Dendritic cell treated with granulocyte-macrophage colony-stimulating factor and Interleukin-4, amounts not matched to agents 40 ng/mL and 50 ng/mL, for 4 days (primary cell): Measurements from ENCODE around the gene NKAIN1.

Experiments used
- H3K27ac Mint-ChIP-seq: one replicate; pipeline ENCODE4 v1.8.0; 2022; ENCODE audit warnings: mild to moderate bottlenecking, mixed read lengths
- H3K27me3 Mint-ChIP-seq: one replicate; pipeline ENCODE4 v1.8.0; 2022; ENCODE audit warnings: mild to moderate bottlenecking, mixed read lengths
- H3K36me3 Mint-ChIP-seq: one replicate; pipeline ENCODE4 v1.8.0; 2022; ENCODE audit warnings: low read depth, mixed read lengths
- H3K4me1 Mint-ChIP-seq: one replicate; pipeline ENCODE4 v1.8.0; 2022; ENCODE audit warnings: low read depth, mixed read lengths
- H3K4me3 Mint-ChIP-seq: one replicate; pipeline ENCODE4 v1.8.0; 2022; ENCODE audit warnings: mild to moderate bottlenecking, moderate library complexity, mixed read lengths
- H3K9me3 Mint-ChIP-seq: one replicate; pipeline ENCODE4 v1.8.0; 2022; ENCODE audit warnings: mixed read lengths
- intact Hi-C: fragments of 100-400 bp; cut with micrococcal nuclease; formaldehyde crosslinking; loops from one replicate; pipeline ENCODE4 v1.15.0; 2022

NKAIN1 gene

DNA sequence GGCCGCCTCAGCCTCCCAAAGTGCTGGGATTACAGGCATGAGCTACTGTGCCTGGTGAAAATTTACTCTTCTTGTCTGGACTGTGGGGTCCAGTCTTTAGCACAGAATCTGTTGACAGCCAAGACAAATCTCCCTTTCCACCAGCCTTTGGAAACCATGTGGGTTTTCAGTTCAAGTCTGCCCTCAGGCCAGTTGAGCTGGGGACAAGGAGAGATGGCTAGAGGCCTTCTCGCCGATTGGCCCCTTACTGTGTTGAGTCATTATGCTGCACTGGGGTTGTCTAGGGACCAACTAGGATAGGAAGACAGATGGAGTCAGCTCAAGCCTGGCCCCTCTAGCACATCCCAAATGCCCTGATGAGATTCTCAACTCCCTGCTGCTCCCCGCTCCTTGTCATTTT is 8.6 kb upstream of the NKAIN1 start:
- H3K27ac Mint-ChIP-seq: no peak overlapping the region
- no peak overlapping the region for H3K4me3 Mint-ChIP-seq
- H3K9me3 Mint-ChIP-seq: no peaks in the 10 kb centered on the region
- H3K36me3 Mint-ChIP-seq: no peaks in the 10 kb centered on the region
- peaks cover 13% of the 10 kb centered on the region for H3K4me1 Mint-ChIP-seq
- intact Hi-C loops: no loop called here
- peaks cover 3% of the 10 kb centered on the region for H3K27me3 Mint-ChIP-seq

DNA sequence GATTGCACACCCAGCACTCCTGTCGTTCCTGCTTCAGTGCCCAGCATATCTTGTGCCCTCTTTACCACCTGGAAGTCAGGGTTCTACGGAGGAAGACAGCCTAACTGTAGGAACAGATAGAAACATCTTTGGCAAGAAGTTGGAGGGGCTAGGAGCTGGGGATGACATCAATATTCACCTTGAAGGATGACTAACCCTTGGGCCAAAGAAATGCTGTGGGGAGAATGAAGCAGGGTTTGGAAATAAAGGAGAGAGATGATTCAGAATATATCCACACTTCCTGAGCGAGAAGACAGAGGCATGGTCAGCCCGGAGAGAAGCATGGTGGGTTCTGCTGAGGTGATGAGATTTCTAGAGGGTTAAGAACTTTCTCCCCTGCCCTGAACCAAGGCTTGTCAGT is 4.6 kb upstream of the NKAIN1 start:
- H3K4me1 Mint-ChIP-seq: peaks cover 19% of the 10 kb centered on the region
- H3K27ac Mint-ChIP-seq: no peak overlapping the region
- H3K36me3 Mint-ChIP-seq: no peaks in the 10 kb centered on the region
- intact Hi-C loops: no loop called here
- H3K9me3 Mint-ChIP-seq: no peaks in the 10 kb centered on the region
- H3K4me3 Mint-ChIP-seq: no peak overlapping the region
- peaks cover 30% of the 10 kb centered on the region for H3K27me3 Mint-ChIP-seq

DNA sequence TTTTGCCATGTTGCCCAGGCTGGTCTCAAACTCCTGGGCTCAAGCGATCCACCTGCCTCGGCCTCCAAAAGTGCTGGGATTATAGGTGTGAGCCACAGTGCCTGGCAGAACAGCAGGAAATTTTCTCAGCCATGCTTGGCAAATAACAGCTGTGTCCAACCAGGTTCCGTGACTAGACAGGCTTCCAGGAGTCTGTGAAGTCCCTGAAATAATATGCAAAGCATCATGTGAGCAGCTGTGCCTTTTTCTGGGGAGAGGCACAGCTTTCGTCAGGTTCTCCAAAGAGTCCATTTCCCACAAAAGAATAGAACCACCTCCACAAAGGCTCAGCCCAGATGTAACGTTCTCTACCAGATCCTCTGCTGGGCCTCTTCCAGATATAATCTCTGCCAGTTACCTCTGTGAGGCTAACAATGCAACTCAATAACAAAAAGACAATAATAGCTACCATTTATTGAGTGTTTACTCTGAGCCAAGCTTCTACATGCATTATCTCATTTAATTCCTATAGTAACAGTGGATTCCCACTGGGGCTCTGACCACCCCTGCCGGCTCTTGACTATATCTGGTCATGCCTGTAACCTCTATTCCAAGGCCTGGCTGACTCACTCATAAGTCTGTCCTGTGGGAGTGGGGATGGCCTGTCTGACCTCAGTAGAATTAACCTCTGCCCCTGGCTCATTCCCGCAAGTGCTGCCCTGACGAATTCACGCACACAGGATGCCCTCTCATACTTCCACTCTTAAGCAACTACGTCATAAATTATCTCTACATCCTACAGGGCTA is 4.0 kb upstream of the NKAIN1 start:
- H3K9me3 Mint-ChIP-seq: no peaks in the 10 kb centered on the region
- H3K27ac Mint-ChIP-seq: no peak overlapping the region
- peaks cover 26% of the 10 kb centered on the region for H3K4me1 Mint-ChIP-seq
- no peaks in the 10 kb centered on the region for H3K36me3 Mint-ChIP-seq
- no peak overlapping the region for H3K4me3 Mint-ChIP-seq
- H3K27me3 Mint-ChIP-seq: peaks cover 36% of the 10 kb centered on the region
- intact Hi-C loops: no loop called here

DNA sequence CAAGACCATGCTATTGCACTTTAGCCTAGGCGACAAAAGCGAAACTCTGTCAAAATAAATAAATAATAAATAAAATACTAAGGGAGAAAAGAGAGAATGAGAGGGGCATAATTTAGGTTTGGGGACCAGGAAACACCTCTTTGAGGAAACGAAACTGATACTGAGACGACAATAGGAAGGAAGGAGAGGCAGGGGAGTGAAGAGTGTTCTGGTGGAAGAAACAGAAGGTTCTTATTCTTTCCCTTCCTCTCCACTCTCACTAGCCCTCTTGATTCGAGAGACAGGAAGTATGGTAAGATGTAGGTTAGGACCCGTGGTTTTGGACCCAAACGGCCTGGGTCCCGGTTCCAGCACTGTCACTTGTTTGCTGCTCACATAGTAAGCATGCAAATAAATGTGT is 1.6 kb upstream of the NKAIN1 start:
- Mint-ChIP-seq H3K4me3 (no peak overlapping the region), H3K27ac (no peak overlapping the region), H3K27me3 (peaks cover 59% of the 10 kb centered on the region), H3K4me1 (peaks cover 15% of the 10 kb centered on the region), H3K9me3 (no peaks in the 10 kb centered on the region), H3K36me3 (no peaks in the 10 kb centered on the region)
- intact Hi-C loops: no loop called here

DNA sequence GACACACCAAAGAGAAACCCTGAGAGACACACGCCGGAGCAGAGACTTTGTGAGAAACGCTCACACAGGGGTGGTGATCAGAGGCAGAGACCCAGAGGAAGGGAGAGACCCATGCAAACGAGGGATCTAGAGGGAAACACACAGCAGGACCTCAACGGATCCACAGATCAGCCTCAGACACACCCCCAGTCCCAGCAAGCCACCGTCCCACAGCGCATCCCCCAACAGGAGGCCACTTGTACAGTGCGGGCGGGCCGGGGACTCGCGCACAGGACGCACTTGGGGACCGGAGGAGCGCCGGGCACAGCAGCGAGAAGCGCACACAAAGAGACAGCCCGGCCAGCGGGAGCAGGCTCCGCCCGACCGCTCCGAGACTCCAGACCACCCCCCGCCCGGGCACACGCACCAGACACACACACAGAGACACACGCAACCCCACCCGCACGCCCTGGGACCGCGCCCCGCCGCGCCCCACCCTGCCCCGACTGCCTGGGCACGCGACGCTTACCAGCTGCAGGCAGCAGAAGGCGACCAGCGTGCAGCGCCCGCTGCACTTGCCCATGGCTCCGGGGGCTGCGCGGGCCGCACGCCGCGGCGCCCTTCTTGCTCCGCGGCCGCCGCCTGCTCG is 587 bp downstream of the NKAIN1 start:
- Mint-ChIP-seq H3K27ac (no peak overlapping the region), H3K9me3 (no peaks in the 10 kb centered on the region), H3K4me1 (peaks cover 15% of the 10 kb centered on the region), H3K27me3 (peaks cover 75% of the 10 kb centered on the region), H3K36me3 (no peaks in the 10 kb centered on the region), H3K4me3 (peak overlapping the region; percentile 56)
- intact Hi-C loops: no loop called here

DNA sequence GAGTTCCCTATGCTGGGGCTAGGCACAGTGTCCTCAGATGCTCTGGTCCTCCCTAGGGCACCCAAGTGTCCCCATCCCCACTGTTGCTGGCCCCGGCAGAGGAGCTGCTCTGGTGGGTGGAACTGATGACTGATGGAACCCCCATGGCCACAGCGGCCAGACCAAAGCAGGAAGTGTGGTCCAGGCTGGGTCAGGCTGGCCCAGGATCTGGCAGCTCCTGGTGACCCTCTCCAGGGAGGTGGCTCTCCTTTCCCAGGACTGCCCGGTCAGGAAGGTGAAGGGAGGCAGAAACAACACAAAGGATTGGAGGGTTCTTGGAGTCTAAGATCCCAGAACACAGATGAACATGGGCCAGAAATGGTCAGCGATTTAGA is 1.1 kb downstream of the NKAIN1 start:
- H3K9me3 Mint-ChIP-seq: no peaks in the 10 kb centered on the region
- H3K27me3 Mint-ChIP-seq: peaks cover 76% of the 10 kb centered on the region
- no peak overlapping the region for H3K27ac Mint-ChIP-seq
- H3K36me3 Mint-ChIP-seq: no peaks in the 10 kb centered on the region
- intact Hi-C loops: no loop called here
- H3K4me3 Mint-ChIP-seq: peak overlapping the region; percentile 56
- peaks cover 15% of the 10 kb centered on the region for H3K4me1 Mint-ChIP-seq

GRCh38 chr1:31234870-31235269 is 4.8 kb downstream of the NKAIN1 start:
- H3K36me3 Mint-ChIP-seq: no peaks in the 10 kb centered on the region
- H3K9me3 Mint-ChIP-seq: no peaks in the 10 kb centered on the region
- intact Hi-C loops: no loop called here
- H3K27ac Mint-ChIP-seq: no peak overlapping the region
- peaks cover 9% of the 10 kb centered on the region for H3K4me1 Mint-ChIP-seq
- H3K4me3 Mint-ChIP-seq: no peak overlapping the region
- H3K27me3 Mint-ChIP-seq: peaks cover 56% of the 10 kb centered on the region

DNA sequence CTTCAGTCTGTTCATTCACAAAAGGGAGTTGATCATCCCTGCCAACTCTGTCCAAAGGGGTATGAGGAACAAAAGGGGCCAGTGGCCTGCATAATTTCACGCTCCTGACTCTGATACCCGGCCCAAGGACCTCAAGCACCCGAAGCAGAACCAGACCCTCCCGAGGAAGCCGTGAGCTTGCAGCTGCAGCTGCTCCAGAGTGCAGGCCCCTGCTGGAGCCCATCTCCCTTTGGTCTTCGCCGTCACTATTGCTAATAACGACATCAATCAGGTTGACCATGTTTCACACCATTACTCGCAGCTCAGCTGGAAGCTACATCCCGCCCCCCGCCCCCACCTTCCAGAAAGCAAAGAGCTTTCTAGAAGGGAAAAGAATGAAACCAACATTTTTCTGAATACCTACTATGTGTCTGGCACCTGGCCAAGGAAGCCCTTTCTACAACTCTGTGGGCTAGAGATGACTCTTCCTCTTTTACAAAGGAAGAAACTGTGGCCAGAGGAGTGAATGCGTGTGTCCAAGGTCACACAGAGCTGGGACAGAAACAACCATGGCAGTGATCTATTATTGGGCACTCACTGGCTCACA is 5.5 kb downstream of the NKAIN1 start:
- Mint-ChIP-seq H3K9me3 (no peaks in the 10 kb centered on the region), H3K4me1 (peaks cover 7% of the 10 kb centered on the region), H3K27me3 (peaks cover 52% of the 10 kb centered on the region), H3K27ac (no peak overlapping the region), H3K4me3 (no peak overlapping the region), H3K36me3 (no peaks in the 10 kb centered on the region)
- intact Hi-C loops: no loop called here

DNA sequence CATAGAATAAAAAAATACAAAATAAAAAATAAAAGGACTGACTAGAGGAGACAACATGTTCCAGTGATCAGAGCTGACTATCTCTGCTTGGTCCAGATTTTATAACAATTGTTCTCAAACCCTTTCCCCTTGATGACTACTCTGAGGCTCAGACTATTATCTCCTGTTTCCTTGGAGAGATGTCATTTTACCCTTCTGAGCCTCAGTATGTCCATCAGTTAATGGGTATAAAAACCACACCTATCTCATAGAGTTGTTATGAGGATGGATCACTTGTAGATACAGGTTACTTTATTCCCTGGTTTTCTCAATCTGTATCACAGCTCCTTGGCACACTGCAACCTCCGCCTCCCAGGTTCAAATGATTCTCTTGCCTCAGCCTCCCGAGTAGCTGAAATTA is 7.0 kb downstream of the NKAIN1 start:
- Mint-ChIP-seq H3K4me1 (no peaks in the 10 kb centered on the region), H3K36me3 (no peaks in the 10 kb centered on the region), H3K27ac (no peak overlapping the region), H3K9me3 (no peaks in the 10 kb centered on the region), H3K27me3 (peaks cover 37% of the 10 kb centered on the region), H3K4me3 (no peak overlapping the region)
- intact Hi-C loops: no loop called here

GRCh38 chr1:31231802-31232201 is 7.9 kb downstream of the NKAIN1 start:
- H3K36me3 Mint-ChIP-seq: no peaks in the 10 kb centered on the region
- H3K9me3 Mint-ChIP-seq: no peaks in the 10 kb centered on the region
- peaks cover 29% of the 10 kb centered on the region for H3K27me3 Mint-ChIP-seq
- intact Hi-C loops: no loop called here
- no peaks in the 10 kb centered on the region for H3K4me1 Mint-ChIP-seq
- H3K4me3 Mint-ChIP-seq: no peak overlapping the region
- no peak overlapping the region for H3K27ac Mint-ChIP-seq

DNA sequence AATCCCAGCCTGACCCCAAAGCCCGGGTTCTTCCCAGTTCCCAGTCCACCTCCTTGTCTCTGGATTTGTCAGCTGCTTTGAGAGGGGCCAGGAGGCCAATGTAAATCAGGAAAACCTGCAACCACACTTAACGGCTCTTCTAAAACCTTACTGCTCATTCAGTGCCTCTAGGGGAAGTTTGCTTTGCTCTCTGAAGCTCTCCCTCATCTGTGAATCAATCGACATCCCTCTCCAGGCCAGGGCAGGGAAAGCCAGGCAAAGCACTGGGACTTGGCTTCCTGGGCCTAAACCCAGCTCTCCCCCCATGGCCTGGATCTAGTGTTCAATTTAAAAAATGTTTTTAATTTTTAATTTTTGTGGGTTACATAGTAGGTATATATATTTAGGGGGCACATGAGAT is 9.3 kb downstream of the NKAIN1 start:
- Mint-ChIP-seq H3K4me3 (no peak overlapping the region), H3K36me3 (no peaks in the 10 kb centered on the region), H3K4me1 (no peaks in the 10 kb centered on the region), H3K9me3 (no peaks in the 10 kb centered on the region), H3K27ac (no peak overlapping the region), H3K27me3 (peaks cover 21% of the 10 kb centered on the region)
- intact Hi-C loops: no loop called here

DNA sequence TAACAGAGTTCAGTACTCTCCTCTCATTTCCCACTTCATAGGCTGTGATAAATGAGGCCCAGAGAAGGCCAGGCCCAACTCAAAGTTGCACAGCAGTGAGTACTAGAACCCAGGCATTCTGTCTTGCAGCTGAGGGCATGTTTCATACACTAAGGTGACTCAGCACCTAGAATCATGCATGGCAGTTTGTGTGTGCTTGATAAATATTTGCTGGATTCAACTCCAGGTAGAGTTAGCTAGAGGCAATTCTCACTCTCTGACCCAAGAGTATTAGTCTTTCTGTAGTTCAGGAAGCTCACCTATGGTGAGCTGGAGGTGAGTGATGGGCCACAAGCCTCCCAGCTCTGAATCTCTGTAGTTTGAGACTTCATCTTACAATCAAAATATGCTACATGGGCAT is 10.7 kb downstream of the NKAIN1 start:
- Mint-ChIP-seq H3K27ac (no peak overlapping the region), H3K36me3 (no peaks in the 10 kb centered on the region), H3K4me1 (no peaks in the 10 kb centered on the region)

GRCh38 chr1:31227891-31228568 is 11.7 kb downstream of the NKAIN1 start:
- Mint-ChIP-seq H3K36me3 (no peaks in the 10 kb centered on the region), H3K4me1 (no peaks in the 10 kb centered on the region), H3K27me3 (peaks cover 9% of the 10 kb centered on the region), H3K27ac (no peak overlapping the region), H3K4me3 (no peak overlapping the region), H3K9me3 (no peaks in the 10 kb centered on the region)
- intact Hi-C loops: no loop called here

More for the DNA sequence above, 10.7 kb downstream of the NKAIN1 start:
- Mint-ChIP-seq H3K9me3 (no peaks in the 10 kb centered on the region), H3K27me3 (peaks cover 10% of the 10 kb centered on the region), H3K4me3 (no peak overlapping the region)
- intact Hi-C loops: no loop called here

DNA sequence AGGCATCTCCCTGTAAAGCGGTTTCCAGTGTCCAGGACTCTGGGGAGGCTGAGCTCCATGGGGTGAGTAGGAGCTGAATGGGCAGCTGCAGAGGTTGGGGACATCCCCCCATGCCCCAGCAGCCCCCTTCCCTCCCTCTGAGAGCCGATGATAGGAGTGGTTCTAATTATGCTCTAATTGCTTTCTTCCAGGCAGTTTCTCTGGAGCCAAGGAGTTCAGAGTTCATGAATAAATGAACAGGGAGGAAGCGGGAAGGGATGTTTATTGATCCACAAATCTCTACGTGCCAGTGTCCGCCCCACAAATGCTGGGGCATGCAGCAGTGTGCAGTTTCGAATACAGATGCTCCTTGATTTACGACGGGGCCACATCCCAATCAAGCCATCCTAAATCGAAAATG is 15.6 kb downstream of the NKAIN1 start:
- Mint-ChIP-seq H3K27me3 (peaks cover 7% of the 10 kb centered on the region), H3K4me1 (no peaks in the 10 kb centered on the region), H3K36me3 (no peaks in the 10 kb centered on the region), H3K27ac (no peak overlapping the region), H3K9me3 (no peaks in the 10 kb centered on the region), H3K4me3 (no peak overlapping the region)
- intact Hi-C loops: no loop called here
